Nephron progenitor cell (in vitro differentiated cells): ENCODE data around the gene SYF2.
"Not testable (repeated sequence)": the region's sequence is repeated elsewhere in the genome, so short reads cannot be mapped to it uniquely, and the experiment has no call there.

ENCODE experiments used
- DNase-seq: peaks from one replicate; pipeline ENCODE4 v3.0.0; 2021
- H3K27ac Mint-ChIP-seq: 2 replicates; pipeline ENCODE4 v1.8.0; 2021; ENCODE audit warnings: mild to moderate bottlenecking, moderate library complexity, mixed read lengths
- H3K27me3 Mint-ChIP-seq: 2 replicates; pipeline ENCODE4 v1.8.0; 2021; ENCODE audit warnings: mild to moderate bottlenecking, low read depth, mixed read lengths; ENCODE audit not compliant: poor library complexity
- H3K36me3 Mint-ChIP-seq: 2 replicates; pipeline ENCODE4 v1.8.0; 2021; ENCODE audit warnings: low read depth, mixed read lengths
- H3K4me1 Mint-ChIP-seq: 2 replicates; pipeline ENCODE4 v1.8.0; 2021; ENCODE audit warnings: mixed read lengths
- H3K4me3 Mint-ChIP-seq: 2 replicates; pipeline ENCODE4 v1.8.0; 2021; ENCODE audit warnings: mild to moderate bottlenecking, moderate library complexity, mixed read lengths
- H3K9me3 Mint-ChIP-seq: 2 replicates; pipeline ENCODE4 v1.8.0; 2021; ENCODE audit warnings: mild to moderate bottlenecking, moderate library complexity, mixed read lengths
- TF ChIP-seq, protein P1 (sequence below): fragments of 200-600 bp; sonication (generic); IDR thresholded peaks from 2 replicates; pipeline ENCODE4 v1.5.0; 2021; ENCODE audit warnings: antibody characterized with exemption

The SYF2 gene

DNA sequence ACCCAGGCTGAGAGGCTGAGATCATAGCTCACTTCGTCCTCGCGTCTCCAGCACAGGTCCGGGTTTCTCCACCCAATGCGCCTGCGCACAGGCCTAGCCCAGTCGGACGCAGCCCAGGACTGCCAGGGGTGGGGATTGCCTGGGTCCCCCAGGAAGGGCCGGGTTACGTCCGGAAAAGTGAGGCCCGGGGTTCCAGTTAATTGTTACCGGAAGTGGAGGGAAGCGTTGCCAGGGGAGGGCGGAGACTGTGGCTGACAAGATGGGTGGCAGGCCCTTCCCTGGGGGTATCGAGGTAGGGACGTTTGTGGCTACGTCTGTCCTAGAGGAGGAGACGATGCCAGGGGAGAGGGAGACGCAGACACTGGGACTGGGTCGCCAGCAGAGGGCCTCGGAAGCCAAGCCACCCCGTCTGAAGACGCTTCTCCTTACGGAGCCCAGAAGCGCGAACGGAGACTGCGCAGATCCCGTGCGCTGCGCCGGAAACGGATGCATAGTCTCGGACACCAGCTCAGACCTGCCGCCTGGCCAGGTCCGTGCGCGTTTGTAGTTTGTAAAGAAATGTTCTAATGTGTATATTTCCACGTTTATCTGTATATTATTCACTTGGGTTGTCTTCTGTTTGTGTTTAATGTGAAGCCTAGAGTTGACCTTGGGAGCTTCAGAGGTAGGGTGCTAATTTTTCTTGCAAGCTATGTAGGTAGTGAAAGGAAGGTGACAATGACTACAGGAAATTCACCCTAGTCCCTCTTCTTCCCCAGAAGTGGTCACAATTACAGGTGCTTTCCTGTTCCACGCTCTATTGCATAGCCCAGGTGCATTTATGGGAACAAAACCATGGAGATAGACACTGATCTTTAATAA, 7.6 kb upstream of the SYF2 start:
- H3K4me1 Mint-ChIP-seq = peaks cover 36% of the 10 kb centered on the region
- H3K9me3 Mint-ChIP-seq = no peaks in the 10 kb centered on the region
- peak overlapping the region; percentile 98 for H3K27ac Mint-ChIP-seq
- peaks cover 28% of the 10 kb centered on the region for H3K36me3 Mint-ChIP-seq
- TF ChIP-seq, protein P1, sequence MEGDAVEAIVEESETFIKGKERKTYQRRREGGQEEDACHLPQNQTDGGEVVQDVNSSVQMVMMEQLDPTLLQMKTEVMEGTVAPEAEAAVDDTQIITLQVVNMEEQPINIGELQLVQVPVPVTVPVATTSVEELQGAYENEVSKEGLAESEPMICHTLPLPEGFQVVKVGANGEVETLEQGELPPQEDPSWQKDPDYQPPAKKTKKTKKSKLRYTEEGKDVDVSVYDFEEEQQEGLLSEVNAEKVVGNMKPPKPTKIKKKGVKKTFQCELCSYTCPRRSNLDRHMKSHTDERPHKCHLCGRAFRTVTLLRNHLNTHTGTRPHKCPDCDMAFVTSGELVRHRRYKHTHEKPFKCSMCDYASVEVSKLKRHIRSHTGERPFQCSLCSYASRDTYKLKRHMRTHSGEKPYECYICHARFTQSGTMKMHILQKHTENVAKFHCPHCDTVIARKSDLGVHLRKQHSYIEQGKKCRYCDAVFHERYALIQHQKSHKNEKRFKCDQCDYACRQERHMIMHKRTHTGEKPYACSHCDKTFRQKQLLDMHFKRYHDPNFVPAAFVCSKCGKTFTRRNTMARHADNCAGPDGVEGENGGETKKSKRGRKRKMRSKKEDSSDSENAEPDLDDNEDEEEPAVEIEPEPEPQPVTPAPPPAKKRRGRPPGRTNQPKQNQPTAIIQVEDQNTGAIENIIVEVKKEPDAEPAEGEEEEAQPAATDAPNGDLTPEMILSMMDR = peak; percentile 49
- DNase-seq = peak; percentile 87
- H3K27me3 Mint-ChIP-seq = peaks cover 3% of the 10 kb centered on the region
- peak overlapping the region; percentile 96 for H3K4me3 Mint-ChIP-seq

GRCh38 chr1:25238046-25238445, 5.7 kb upstream of the SYF2 start:
- no peak for DNase-seq
- no peaks in the 10 kb centered on the region for H3K9me3 Mint-ChIP-seq
- peaks cover 3% of the 10 kb centered on the region for H3K27me3 Mint-ChIP-seq
- H3K4me1 Mint-ChIP-seq = peaks cover 40% of the 10 kb centered on the region
- peaks cover 21% of the 10 kb centered on the region for H3K36me3 Mint-ChIP-seq
- peak overlapping the region; percentile 65 for H3K27ac Mint-ChIP-seq
- no peak overlapping the region for H3K4me3 Mint-ChIP-seq
- TF ChIP-seq, protein P1 = no peak

DNA sequence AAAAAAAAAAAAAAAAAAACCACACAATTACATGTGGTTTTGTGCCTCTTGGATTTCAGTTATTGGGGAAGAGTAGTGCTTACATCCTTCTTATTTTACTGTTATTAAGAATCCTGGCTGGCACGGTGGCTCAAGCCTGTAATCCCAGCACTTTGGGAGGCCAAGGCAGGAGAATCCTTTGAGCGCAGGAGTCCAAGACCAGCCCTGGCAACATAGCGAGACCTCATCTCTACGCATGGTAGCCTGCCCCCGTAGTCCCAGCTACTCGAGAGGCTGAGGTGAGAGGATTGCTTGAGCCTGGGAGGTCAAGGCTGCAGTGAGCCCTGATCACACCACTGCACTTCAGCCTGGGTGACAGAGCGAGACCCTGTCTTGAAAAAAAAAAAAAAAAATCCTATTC, 4.0 kb upstream of the SYF2 start:
- H3K27me3 Mint-ChIP-seq, DNase-seq: not testable (repeated sequence)

DNA sequence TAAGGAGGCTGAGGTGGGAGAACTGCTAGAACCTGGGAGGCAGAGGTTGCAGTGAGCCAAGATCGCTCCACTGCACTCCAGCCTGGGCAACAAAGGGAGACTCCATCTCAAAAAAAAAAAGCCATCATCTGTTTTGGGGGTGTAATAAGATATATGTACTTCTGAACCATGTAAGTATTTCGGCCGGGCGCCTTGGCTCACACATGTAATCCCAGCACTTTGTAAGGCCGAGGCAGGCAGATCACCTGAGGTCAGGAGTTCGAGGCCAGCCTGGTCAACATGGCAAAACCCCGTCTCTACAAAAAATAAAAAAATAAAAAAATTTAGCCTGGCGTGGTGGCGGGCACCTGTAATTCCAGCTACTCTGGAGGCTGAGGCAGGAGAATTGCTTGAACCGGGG, 3.1 kb upstream of the SYF2 start:
- H3K27ac Mint-ChIP-seq = peak overlapping the region; percentile 68
- H3K27me3 Mint-ChIP-seq, H3K4me3 Mint-ChIP-seq, DNase-seq, H3K9me3 Mint-ChIP-seq: not testable (repeated sequence)
- H3K4me1 Mint-ChIP-seq = peaks cover 38% of the 10 kb centered on the region
- H3K36me3 Mint-ChIP-seq = peaks cover 18% of the 10 kb centered on the region

More for the DNA sequence above, 4.0 kb upstream of the SYF2 start:
- Mint-ChIP-seq H3K36me3 (peaks cover 14% of the 10 kb centered on the region), H3K4me1 (peaks cover 40% of the 10 kb centered on the region)
- not testable (repeated sequence) for H3K9me3 Mint-ChIP-seq, H3K4me3 Mint-ChIP-seq, H3K27ac Mint-ChIP-seq

GRCh38 chr1:25232866-25233784, 823 bp upstream of the SYF2 start:
- peaks cover 34% of the 10 kb centered on the region for H3K36me3 Mint-ChIP-seq
- no peaks in the 10 kb centered on the region for H3K9me3 Mint-ChIP-seq
- TF ChIP-seq, protein P1 = no peak
- H3K27ac Mint-ChIP-seq = no peak overlapping the region
- H3K27me3 Mint-ChIP-seq = peaks cover 7% of the 10 kb centered on the region
- H3K4me3 Mint-ChIP-seq = no peak overlapping the region
- H3K4me1 Mint-ChIP-seq = peaks cover 30% of the 10 kb centered on the region
- peak; percentile 64 for DNase-seq

- H3K27me3 Mint-ChIP-seq = no peaks in the 10 kb centered on the region
- no peaks in the 10 kb centered on the region for H3K9me3 Mint-ChIP-seq
- no peak overlapping the region for H3K4me3 Mint-ChIP-seq
- H3K4me1 Mint-ChIP-seq = no peaks in the 10 kb centered on the region
- TF ChIP-seq, protein P1 = no peak
- no peak overlapping the region for H3K27ac Mint-ChIP-seq
- H3K36me3 Mint-ChIP-seq = peaks cover 61% of the 10 kb centered on the region
- no peak for DNase-seq
These were observed 8.8 kb downstream of the SYF2 start for GRCh38 chr1:25223471-25223870.
